Subcutaneous preadipocyte (primary cell): ENCODE results near the gene SRGAP2B. TPM values are rescaled to one million over a fixed set of nuclear protein-coding genes. Genes with fewer than 3 reads are reported as not detected.

ENCODE experiments used
- small RNA-seq: library from RNA; depleted of rRNA; stranded (forward); fragments of <200 nt; gene quantifications from one replicate; pipeline ENCODE3, GENCODE V24; 2012
- total RNA-seq: library from RNA; depleted of rRNA; stranded (reverse); fragments of >200 nt; gene quantifications from 2 replicates; pipeline ENCODE4 v1.2.3, GENCODE V29; 2012

The SRGAP2B gene
- total RNA-seq, result 20.6 and 49.3 TPM in 2 replicates

DNA sequence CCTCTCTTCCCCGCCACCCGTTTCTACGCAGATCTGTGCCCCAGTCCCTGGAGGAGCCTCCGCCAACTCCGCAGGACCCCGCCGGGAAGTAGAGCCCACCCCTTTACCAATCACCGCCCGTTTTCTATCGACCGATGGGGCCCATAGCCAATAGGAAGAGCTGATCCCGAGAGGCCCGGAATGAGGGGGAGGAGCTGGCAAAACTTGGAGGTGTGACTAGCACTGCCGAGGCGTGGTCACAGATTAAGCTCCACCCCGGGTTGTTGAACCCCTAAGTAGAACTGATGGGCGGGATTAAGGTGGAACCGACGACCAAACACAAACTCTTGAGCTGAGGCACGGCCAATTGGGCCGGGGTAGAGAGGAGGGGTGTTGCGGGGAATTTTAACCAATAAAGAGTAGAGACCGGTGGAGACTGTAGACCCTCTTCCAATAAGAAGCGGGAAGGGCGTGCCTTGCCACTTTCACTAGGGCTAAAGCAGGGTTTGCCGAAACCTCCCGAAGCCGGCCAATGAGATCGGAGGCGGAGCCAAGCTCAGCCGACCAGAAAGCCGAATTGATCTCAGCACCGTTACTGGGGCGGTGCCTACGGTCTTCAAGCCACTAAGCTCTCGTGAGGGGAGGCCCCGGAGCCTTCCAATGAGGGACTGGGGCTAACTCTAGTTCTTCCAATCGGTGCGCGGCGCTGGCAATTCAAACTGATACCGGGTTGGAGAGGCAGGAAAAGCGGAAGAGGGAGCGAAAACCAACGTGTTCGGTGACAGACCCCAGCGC is at the start of gene SRGAP2B, which contains the start of gene FAM72D:
TSS of gene SRGAP2B (minus strand) at position 45 of the 774 bp plus-strand sequence. CDS start 2,427 bp downstream, outside the sequence.
TSS of gene FAM72D (plus strand) at position 691 of the 774 bp plus-strand sequence. CDS start 874 bp downstream, outside the sequence.

Small RNA genes lying within 50 kb of the gene (small RNA-seq; reads per million reads assigned to genes)
- not detected for gene AC242498.1

Other genes starting within 250 kb of the SRGAP2B start
- gene FAM72D, start 646 bp upstream of the SRGAP2B start, total RNA-seq, result 0.73 and 2.2 TPM in 2 replicates
- gene PPIAL4D, start 146.8 kb upstream of the SRGAP2B start, total RNA-seq, result not detected in 2 replicates